Osteoblast (primary cell): ENCODE results near the gene ADIPOR2. TPM values are rescaled to one million over a fixed set of nuclear protein-coding genes. Genes with fewer than 3 reads are reported as not detected.

Experiments
- DNase-seq: peaks from one replicate; pipeline ENCODE4 v3.0.0; 2011; ENCODE audit warnings: low spot score, mixed read lengths; ENCODE audit not compliant: insufficient read length; ENCODE audit errors: missing footprints
- H2AFZ ChIP-seq: 2 replicates; pipeline ENCODE4 v1.6.0; 2011; ENCODE audit warnings: mild to moderate bottlenecking, low read length
- H3K27ac ChIP-seq: 2 replicates; pipeline ENCODE4 v1.5.1; 2011; ENCODE audit warnings: mild to moderate bottlenecking, low read depth, low read length, moderate library complexity
- H3K27me3 ChIP-seq: 2 replicates; pipeline ENCODE4 v1.6.0; 2012; ENCODE audit warnings: mild to moderate bottlenecking, control low read depth, inconsistent platforms, low read length, moderate library complexity; ENCODE audit not compliant: insufficient read depth
- H3K36me3 ChIP-seq: 2 replicates; pipeline ENCODE4 v1.5.1; 2011; ENCODE audit warnings: mild to moderate bottlenecking, low read length, control low read depth, moderate library complexity; ENCODE audit not compliant: insufficient read depth
- H3K4me1 ChIP-seq: 2 replicates; pipeline ENCODE4 v1.5.1; 2011; ENCODE audit warnings: mild to moderate bottlenecking, low read length, control low read depth, moderate library complexity; ENCODE audit not compliant: insufficient read depth
- H3K4me2 ChIP-seq: 2 replicates; pipeline ENCODE4 v1.6.0; 2011; ENCODE audit warnings: mild to moderate bottlenecking, low read length; ENCODE audit not compliant: insufficient read depth
- H3K4me3 ChIP-seq: fragments of 200-600 bp; sonication (generic); 3 replicates; pipeline ENCODE4 v1.5.1; 2012; ENCODE audit warnings: mild to moderate bottlenecking, low read length, inconsistent platforms; ENCODE audit not compliant: insufficient read depth
- H3K79me2 ChIP-seq: 2 replicates; pipeline ENCODE4 v1.6.0; 2012; ENCODE audit warnings: mild to moderate bottlenecking, low read length, control low read depth, inconsistent platforms; ENCODE audit not compliant: insufficient read depth
- H3K9me3 ChIP-seq: 2 replicates; pipeline ENCODE4 v1.5.1; 2011; ENCODE audit warnings: low read depth, low read length, control low read depth
- H4K20me1 ChIP-seq: 2 replicates; pipeline ENCODE4 v1.6.0; 2012; ENCODE audit warnings: mild to moderate bottlenecking, low read length, control low read depth; ENCODE audit not compliant: insufficient read depth
- total RNA-seq: library from RNA; depleted of rRNA; stranded (reverse); fragments of >200 nt; gene quantifications from 2 replicates; pipeline ENCODE4 v1.2.3, GENCODE V29; 2012
- TF ChIP-seq, protein P1 (sequence below): IDR thresholded peaks from 2 replicates; pipeline ENCODE4 v1.5.1; 2011; ENCODE audit warnings: mild to moderate bottlenecking, low read depth, low read length, moderate library complexity; ENCODE audit errors: extremely low read depth

The ADIPOR2 gene
- total RNA-seq, 1 donor = 32.2 TPM

DNA sequence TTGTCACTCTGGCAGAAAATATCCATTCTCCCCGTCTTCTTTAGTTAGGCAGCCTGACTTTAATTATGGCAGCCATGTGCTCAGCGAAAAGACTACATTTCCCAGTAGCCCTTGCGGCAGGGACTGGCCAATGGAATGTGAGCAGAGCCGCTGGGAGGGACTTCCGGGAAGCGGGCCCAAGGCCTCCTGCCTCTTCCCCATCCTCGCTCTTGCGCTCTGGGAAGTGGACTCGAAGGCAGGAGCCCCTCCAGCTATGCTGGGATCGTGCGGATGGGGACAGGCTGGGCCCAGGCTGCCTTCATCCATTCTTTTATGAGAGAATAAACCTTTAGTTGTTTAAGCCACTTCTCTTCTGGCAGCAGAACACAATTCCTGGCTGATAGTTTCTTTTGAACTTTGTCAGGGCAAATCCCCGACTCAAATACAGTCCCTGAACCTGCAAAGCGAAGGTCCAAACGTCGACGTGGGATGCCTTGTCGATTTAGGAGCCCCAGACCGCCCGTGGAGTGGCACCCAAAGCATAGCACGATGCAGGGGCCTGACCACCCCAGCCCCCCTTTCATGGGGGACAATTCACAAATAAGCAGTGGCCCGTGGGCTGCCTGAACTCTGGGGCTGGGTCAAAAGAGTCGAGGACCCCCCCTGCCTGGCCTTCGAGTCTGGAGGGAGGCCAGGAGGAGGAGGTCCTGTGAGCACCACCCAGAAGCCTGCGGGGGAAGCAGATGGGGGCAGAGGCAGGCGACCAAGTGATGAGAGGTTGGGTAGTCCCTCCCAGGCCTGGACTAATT, 113.9 kb downstream of the ADIPOR2 start:
- Histone ChIP-seq H4K20me1 (no peaks in the 10 kb centered on the region), H3K4me3 (no peak overlapping the region), H2AFZ (peak overlapping the region; percentile 91), H3K79me2 (no peaks in the 10 kb centered on the region), H3K27me3 (no peaks in the 10 kb centered on the region), H3K4me2 (no peak overlapping the region), H3K36me3 (no peaks in the 10 kb centered on the region), H3K27ac (no peak overlapping the region), H3K9me3 (no peaks in the 10 kb centered on the region), H3K4me1 (peaks cover 21% of the 10 kb centered on the region)
- peak; percentile 98 for DNase-seq
- TF ChIP-seq, protein P1, sequence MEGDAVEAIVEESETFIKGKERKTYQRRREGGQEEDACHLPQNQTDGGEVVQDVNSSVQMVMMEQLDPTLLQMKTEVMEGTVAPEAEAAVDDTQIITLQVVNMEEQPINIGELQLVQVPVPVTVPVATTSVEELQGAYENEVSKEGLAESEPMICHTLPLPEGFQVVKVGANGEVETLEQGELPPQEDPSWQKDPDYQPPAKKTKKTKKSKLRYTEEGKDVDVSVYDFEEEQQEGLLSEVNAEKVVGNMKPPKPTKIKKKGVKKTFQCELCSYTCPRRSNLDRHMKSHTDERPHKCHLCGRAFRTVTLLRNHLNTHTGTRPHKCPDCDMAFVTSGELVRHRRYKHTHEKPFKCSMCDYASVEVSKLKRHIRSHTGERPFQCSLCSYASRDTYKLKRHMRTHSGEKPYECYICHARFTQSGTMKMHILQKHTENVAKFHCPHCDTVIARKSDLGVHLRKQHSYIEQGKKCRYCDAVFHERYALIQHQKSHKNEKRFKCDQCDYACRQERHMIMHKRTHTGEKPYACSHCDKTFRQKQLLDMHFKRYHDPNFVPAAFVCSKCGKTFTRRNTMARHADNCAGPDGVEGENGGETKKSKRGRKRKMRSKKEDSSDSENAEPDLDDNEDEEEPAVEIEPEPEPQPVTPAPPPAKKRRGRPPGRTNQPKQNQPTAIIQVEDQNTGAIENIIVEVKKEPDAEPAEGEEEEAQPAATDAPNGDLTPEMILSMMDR = no peak

DNA sequence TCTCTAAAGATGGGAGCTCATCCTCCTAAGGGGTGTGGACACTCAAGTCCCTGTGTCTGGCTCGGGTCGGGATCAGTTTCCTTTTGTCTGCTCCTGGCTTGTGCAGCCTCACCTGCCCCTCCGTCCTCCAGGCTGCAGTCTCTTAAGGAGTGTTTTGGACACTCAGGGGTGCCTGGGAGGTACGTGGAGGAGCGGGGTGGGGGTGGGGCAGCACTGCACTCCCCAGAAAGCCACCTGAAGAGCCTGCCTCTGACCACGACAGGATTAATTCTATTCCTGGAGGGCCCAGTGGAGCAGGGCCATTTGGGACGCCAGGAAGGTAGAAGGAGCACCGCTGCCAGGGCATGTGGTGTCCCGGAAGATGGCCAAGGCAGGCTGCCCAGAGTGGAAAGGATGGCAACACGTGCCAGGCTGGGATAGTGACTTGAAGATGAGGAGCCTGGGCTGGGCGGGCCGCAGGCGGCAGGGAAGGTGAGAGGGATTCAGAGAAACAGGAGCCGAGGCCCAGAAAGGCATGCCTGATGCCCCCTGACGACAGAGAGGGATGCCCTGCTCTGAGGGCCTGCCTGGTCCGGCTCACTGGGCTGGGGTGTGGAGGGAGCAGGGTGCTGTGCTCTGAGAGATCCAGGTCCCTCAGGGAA, 114.7 kb downstream of the ADIPOR2 start:
- no peak overlapping the region for H3K4me3 ChIP-seq
- H2AFZ ChIP-seq = peak overlapping the region; percentile 35
- H3K27me3 ChIP-seq = no peaks in the 10 kb centered on the region
- H3K36me3 ChIP-seq = no peaks in the 10 kb centered on the region
- H3K27ac ChIP-seq = no peak overlapping the region
- H3K4me2 ChIP-seq = no peak overlapping the region
- peaks cover 20% of the 10 kb centered on the region for H3K4me1 ChIP-seq
- no peaks in the 10 kb centered on the region for H3K79me2 ChIP-seq
- H4K20me1 ChIP-seq = no peaks in the 10 kb centered on the region
- TF ChIP-seq, protein P1 = no peak
- no peaks in the 10 kb centered on the region for H3K9me3 ChIP-seq
- no peak for DNase-seq

DNA sequence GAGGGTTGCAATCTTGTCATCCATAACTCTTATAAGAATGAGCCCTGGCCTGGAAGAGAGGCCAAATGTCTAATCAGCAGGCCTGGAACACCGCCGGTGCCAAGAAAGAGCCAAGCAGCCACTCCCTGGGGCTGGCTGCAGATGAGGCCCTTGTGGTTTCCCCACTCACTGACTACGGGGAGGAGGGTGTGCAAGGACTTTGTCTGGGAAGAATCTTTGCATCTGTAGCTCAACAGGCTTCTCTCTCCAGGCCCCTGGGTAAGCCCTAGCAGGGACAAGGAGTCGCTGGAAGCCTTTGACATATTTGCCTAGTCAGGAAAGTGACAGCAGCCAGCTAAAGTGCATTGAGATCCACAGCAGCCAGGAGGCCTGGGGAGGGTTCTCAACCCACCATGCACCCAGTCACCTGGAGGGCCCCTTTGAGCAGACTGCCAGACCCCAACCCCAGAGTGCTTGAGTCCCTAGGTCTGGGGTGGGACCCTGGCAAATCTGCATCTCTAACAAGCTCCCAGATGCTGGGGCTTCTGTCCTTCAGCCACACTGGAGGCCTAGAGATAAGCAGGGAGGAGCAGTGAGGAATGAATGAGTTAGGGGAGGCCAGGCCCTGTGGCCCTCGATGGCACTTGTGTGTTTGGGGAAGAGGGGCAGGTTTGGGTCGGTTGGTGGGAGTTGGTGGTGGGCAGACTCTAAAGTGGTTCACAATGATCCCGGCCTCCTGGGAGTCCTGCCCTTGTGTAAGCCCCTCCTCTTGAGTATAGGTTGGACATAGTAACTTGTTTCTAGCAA, 115.6 kb downstream of the ADIPOR2 start:
- H4K20me1 ChIP-seq = no peaks in the 10 kb centered on the region
- H3K27me3 ChIP-seq = no peaks in the 10 kb centered on the region
- H3K4me1 ChIP-seq = peaks cover 11% of the 10 kb centered on the region
- peak overlapping the region; percentile 35 for H2AFZ ChIP-seq
- no peaks in the 10 kb centered on the region for H3K36me3 ChIP-seq
- H3K4me3 ChIP-seq = no peak overlapping the region
- H3K27ac ChIP-seq = no peak overlapping the region
- TF ChIP-seq, protein P1 = no peak
- H3K79me2 ChIP-seq = no peaks in the 10 kb centered on the region
- H3K4me2 ChIP-seq = no peak overlapping the region
- no peak for DNase-seq
- H3K9me3 ChIP-seq = no peaks in the 10 kb centered on the region
